Stimulated activated naive CD8-positive, alpha-beta T cell treated with anti-CD3 and anti-CD28 coated beads, Interleukin-15, amount 100 ng/mL, for 72 hours (primary cell): ENCODE measurements around the gene CDH26.

ENCODE experiments used
- ATAC-seq: fragments of 150-1000 bp; cut with Tn5 transposase; 2 replicates; pipeline ENCODE4 v1.10.0; 2021; ENCODE audit warnings: mild to moderate bottlenecking, moderate library complexity
- DNase-seq, 2 donors: peaks; one replicate each; pipeline ENCODE4 v3.0.0; 2021 to 2022
- H3K27ac Mint-ChIP-seq, 2 donors: one replicate each; pipeline ENCODE4 v1.8.0; 2022; ENCODE audit warnings: mild to moderate bottlenecking in 2 of 2, mixed read lengths in 2 of 2, moderate library complexity in 2 of 2
- H3K27me3 Mint-ChIP-seq: one replicate; pipeline ENCODE4 v1.8.0; 2022; ENCODE audit warnings: mixed read lengths
- H3K4me1 Mint-ChIP-seq: one replicate; pipeline ENCODE4 v1.8.0; 2022; ENCODE audit warnings: mild to moderate bottlenecking, mixed read lengths
- H3K4me3 Mint-ChIP-seq, 2 donors: one replicate each; pipeline ENCODE4 v1.8.0; 2022; ENCODE audit warnings: mild to moderate bottlenecking in 2 of 2, mixed read lengths in 2 of 2, moderate library complexity in 1 of 2
- H3K9me3 Mint-ChIP-seq, 2 donors: one replicate each; pipeline ENCODE4 v1.8.0; 2022; ENCODE audit warnings: mixed read lengths in 2 of 2

Gene CDH26

GRCh38 chr20:59938221-59938620 is 20.0 kb upstream of the CDH26 start:
- Mint-ChIP-seq H3K27me3 (no peaks in the 10 kb centered on the region), H3K27ac (peak overlapping the region in 1 of 2 donors; percentile 72), H3K4me1 (peaks cover 35% of the 10 kb centered on the region), H3K4me3 (peak overlapping the region; percentile 81 to 83), H3K9me3 (no peaks in the 10 kb centered on the region)
- ATAC-seq (no peak), DNase-seq (no peak)

GRCh38 chr20:59938696-59939051 is 19.5 kb upstream of the CDH26 start:
- ATAC-seq (no peak), DNase-seq (no peak)
- H3K4me1 Mint-ChIP-seq = peaks cover 35% of the 10 kb centered on the region
- H3K4me3 Mint-ChIP-seq = peak overlapping the region; percentile 81 to 83
- peak overlapping the region; percentile 31 to 72 for H3K27ac Mint-ChIP-seq
- H3K27me3 Mint-ChIP-seq = no peaks in the 10 kb centered on the region
- no peaks in the 10 kb centered on the region for H3K9me3 Mint-ChIP-seq

- no peaks in the 10 kb centered on the region for H3K9me3 Mint-ChIP-seq
- peaks cover 35% of the 10 kb centered on the region for H3K4me1 Mint-ChIP-seq
- H3K4me3 Mint-ChIP-seq = peak overlapping the region; percentile 91 to 98
- no peaks in the 10 kb centered on the region for H3K27me3 Mint-ChIP-seq
- DNase-seq (no peak), ATAC-seq (no peak)
- H3K27ac Mint-ChIP-seq = peak overlapping the region in 1 of 2 donors; percentile 21
Measured at GRCh38 chr20:59939052-59939878, 19.0 kb upstream of the CDH26 start.

- Mint-ChIP-seq H3K27me3 (no peaks in the 10 kb centered on the region), H3K27ac (peak overlapping the region; percentile 57 to 94), H3K9me3 (no peaks in the 10 kb centered on the region), H3K4me3 (peak overlapping the region; percentile 91 to 98), H3K4me1 (peaks cover 35% of the 10 kb centered on the region)
- ATAC-seq = peak; percentile 49
- DNase-seq = no peak
Measured at GRCh38 chr20:59939879-59940128, 18.4 kb upstream of the CDH26 start.

GRCh38 chr20:59940129-59940955 is 17.9 kb upstream of the CDH26 start, which contains the start of the genes FAM217B and PPP1R3D:
Gene FAM217B, plus strand, starts transcription at chr20:59940389. Its CDS starts 3,555 bp downstream, at chr20:59943944.
Gene PPP1R3D, minus strand, starts transcription at chr20:59940305. Its CDS starts 374 bp downstream, at chr20:59939931.
- H3K4me3 Mint-ChIP-seq = peak within 1 kb of the TSS; percentile 91 to 98
- DNase-seq = peak; percentile 89 to 91
- H3K4me1 Mint-ChIP-seq = peaks cover 35% of the 10 kb centered on the region
- ATAC-seq = peak; percentile 96
- H3K27me3 Mint-ChIP-seq = no peaks in the 10 kb centered on the region
- peak within 1 kb of the TSS; percentile 95 to 98 for H3K27ac Mint-ChIP-seq
- no peaks in the 10 kb centered on the region for H3K9me3 Mint-ChIP-seq

GRCh38 chr20:59940956-59941294 is 17.3 kb upstream of the CDH26 start:
- DNase-seq (no peak), ATAC-seq (peak; percentile 8)
- Mint-ChIP-seq H3K27me3 (no peaks in the 10 kb centered on the region), H3K4me3 (peak overlapping the region; percentile 91 to 98), H3K27ac (peak overlapping the region; percentile 95 to 98), H3K4me1 (peaks cover 35% of the 10 kb centered on the region), H3K9me3 (no peaks in the 10 kb centered on the region)

- Mint-ChIP-seq H3K27ac (no peak overlapping the region), H3K27me3 (no peaks in the 10 kb centered on the region), H3K9me3 (no peaks in the 10 kb centered on the region), H3K4me3 (no peak overlapping the region), H3K4me1 (peaks cover 40% of the 10 kb centered on the region)
- no peak for ATAC-seq
- DNase-seq = no peak
Measured at GRCh38 chr20:59942245-59942644, 16.0 kb upstream of the CDH26 start.

GRCh38 chr20:59944726-59945125 is 13.5 kb upstream of the CDH26 start:
- Mint-ChIP-seq H3K9me3 (no peaks in the 10 kb centered on the region), H3K4me1 (peaks cover 36% of the 10 kb centered on the region), H3K27ac (no peak overlapping the region), H3K4me3 (no peak overlapping the region), H3K27me3 (no peaks in the 10 kb centered on the region)
- DNase-seq (no peak), ATAC-seq (no peak)

GRCh38 chr20:59945175-59945574 is 13.0 kb upstream of the CDH26 start:
- Mint-ChIP-seq H3K9me3 (no peaks in the 10 kb centered on the region), H3K27ac (no peak overlapping the region), H3K4me3 (no peak overlapping the region), H3K4me1 (peaks cover 36% of the 10 kb centered on the region), H3K27me3 (no peaks in the 10 kb centered on the region)
- ATAC-seq = no peak
- no peak for DNase-seq

- Mint-ChIP-seq H3K27me3 (no peaks in the 10 kb centered on the region), H3K9me3 (no peaks in the 10 kb centered on the region), H3K4me1 (peaks cover 31% of the 10 kb centered on the region), H3K27ac (peak overlapping the region in 1 of 2 donors; percentile 80), H3K4me3 (no peak overlapping the region)
- ATAC-seq = no peak
- DNase-seq = no peak
Measured at GRCh38 chr20:59945731-59946130, 12.5 kb upstream of the CDH26 start.

- ATAC-seq (no peak), DNase-seq (no peak)
- peaks cover 16% of the 10 kb centered on the region for H3K4me1 Mint-ChIP-seq
- no peaks in the 10 kb centered on the region for H3K27me3 Mint-ChIP-seq
- H3K4me3 Mint-ChIP-seq = no peak overlapping the region
- no peaks in the 10 kb centered on the region for H3K9me3 Mint-ChIP-seq
- H3K27ac Mint-ChIP-seq = no peak overlapping the region
Measured at GRCh38 chr20:59947376-59947775, 10.8 kb upstream of the CDH26 start.

- Mint-ChIP-seq H3K4me1 (peaks cover 16% of the 10 kb centered on the region), H3K4me3 (peak overlapping the region in 1 of 2 donors; percentile 75), H3K9me3 (no peaks in the 10 kb centered on the region), H3K27me3 (no peaks in the 10 kb centered on the region), H3K27ac (no peak overlapping the region)
- ATAC-seq (no peak), DNase-seq (no peak)
Measured at GRCh38 chr20:59948212-59948611, 10.0 kb upstream of the CDH26 start.

GRCh38 chr20:59948828-59949720 is 9.1 kb upstream of the CDH26 start:
- no peaks in the 10 kb centered on the region for H3K9me3 Mint-ChIP-seq
- no peaks in the 10 kb centered on the region for H3K27me3 Mint-ChIP-seq
- peak overlapping the region; percentile 94 to 96 for H3K27ac Mint-ChIP-seq
- H3K4me3 Mint-ChIP-seq = peak overlapping the region; percentile 75 to 77
- peak; percentile 79 for ATAC-seq
- peaks cover 16% of the 10 kb centered on the region for H3K4me1 Mint-ChIP-seq
- DNase-seq = peak; percentile 19 to 34

- Mint-ChIP-seq H3K9me3 (no peaks in the 10 kb centered on the region), H3K4me1 (peaks cover 16% of the 10 kb centered on the region), H3K4me3 (no peak overlapping the region), H3K27ac (peak overlapping the region in 1 of 2 donors; percentile 71), H3K27me3 (no peaks in the 10 kb centered on the region)
- no peak for ATAC-seq
- no peak for DNase-seq
Measured at GRCh38 chr20:59949911-59950310, 8.3 kb upstream of the CDH26 start.

GRCh38 chr20:59954718-59955117 is 3.5 kb upstream of the CDH26 start:
- Mint-ChIP-seq H3K4me3 (no peak overlapping the region), H3K27ac (no peak overlapping the region), H3K9me3 (no peaks in the 10 kb centered on the region), H3K4me1 (no peaks in the 10 kb centered on the region), H3K27me3 (no peaks in the 10 kb centered on the region)
- DNase-seq (no peak), ATAC-seq (no peak)
